Measurements from ENCODE around the gene CEP85L.

DNA sequence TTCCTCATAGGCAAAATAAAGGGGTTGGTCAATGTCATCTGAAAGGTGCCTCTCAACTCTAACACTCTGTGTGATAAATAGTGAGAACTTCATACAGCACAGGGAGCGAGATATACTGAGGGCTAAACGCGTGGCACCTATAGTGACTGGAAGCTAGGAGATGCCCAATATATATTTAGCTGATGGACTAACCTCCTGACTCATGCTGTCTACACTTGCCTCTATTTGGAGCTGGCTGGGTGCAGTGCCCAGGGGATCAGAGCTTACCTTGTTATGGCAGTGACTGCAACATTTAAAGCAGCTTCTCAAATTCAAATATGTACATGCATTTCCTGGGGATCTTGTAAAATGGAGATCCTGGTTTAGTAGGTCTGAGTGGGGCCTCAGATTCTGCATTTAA lies 214.9 kb downstream of the CEP85L start:
- TF ChIP-seq ZNF224 (CRISPR knock-in tag; IDR thresholded peaks at IDR 0.05) (no peak), TRIM24 (CRISPR knock-in tag; IDR thresholded peaks at IDR 0.05) (no peak), ZFP41 (CRISPR knock-in tag; IDR thresholded peaks at IDR 0.05; ENCODE audit: borderline replicate concordance) (no peak), KAT2B (IDR thresholded peaks at IDR 0.05; ENCODE audit: borderline replicate concordance, low read depth, low read length) (no peak), POLR2A (IDR thresholded peaks at IDR 0.05; ENCODE audit: insufficient read depth in 1 of 2, low read depth in 2 of 2, low read length in 2 of 2) (no peak)
- TF ChIP-seq, protein P1, sequence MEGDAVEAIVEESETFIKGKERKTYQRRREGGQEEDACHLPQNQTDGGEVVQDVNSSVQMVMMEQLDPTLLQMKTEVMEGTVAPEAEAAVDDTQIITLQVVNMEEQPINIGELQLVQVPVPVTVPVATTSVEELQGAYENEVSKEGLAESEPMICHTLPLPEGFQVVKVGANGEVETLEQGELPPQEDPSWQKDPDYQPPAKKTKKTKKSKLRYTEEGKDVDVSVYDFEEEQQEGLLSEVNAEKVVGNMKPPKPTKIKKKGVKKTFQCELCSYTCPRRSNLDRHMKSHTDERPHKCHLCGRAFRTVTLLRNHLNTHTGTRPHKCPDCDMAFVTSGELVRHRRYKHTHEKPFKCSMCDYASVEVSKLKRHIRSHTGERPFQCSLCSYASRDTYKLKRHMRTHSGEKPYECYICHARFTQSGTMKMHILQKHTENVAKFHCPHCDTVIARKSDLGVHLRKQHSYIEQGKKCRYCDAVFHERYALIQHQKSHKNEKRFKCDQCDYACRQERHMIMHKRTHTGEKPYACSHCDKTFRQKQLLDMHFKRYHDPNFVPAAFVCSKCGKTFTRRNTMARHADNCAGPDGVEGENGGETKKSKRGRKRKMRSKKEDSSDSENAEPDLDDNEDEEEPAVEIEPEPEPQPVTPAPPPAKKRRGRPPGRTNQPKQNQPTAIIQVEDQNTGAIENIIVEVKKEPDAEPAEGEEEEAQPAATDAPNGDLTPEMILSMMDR (CRISPR knock-in tag; IDR thresholded peaks at IDR 0.05), result no peak
- TF ChIP-seq, protein P2, sequence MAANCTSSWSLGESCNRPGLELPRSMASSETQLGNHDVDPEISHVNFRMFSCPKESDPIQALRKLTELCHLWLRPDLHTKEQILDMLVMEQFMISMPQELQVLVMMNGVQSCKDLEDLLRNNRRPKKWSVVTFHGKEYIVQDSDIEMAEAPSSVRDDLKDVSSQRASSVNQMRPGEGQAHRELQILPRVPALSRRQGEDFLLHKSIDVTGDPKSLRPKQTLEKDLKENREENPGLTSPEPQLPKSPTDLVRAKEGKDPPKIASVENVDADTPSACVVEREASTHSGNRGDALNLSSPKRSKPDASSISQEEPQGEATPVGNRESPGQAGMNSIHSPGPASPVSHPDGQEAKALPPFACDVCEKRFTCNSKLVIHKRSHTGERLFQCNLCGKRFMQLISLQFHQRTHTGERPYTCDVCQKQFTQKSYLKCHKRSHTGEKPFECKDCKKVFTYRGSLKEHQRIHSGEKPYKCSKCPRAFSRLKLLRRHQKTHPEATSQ (CRISPR knock-in tag; IDR thresholded peaks at IDR 0.05; ENCODE audit: borderline replicate concordance), result no peak

Data from HepG2 (cell line).